Transverse colon (tissue), 4 donors: Measurements from ENCODE around the gene TNS1. TPM values are rescaled to one million over a fixed set of nuclear protein-coding genes. Genes with fewer than 3 reads are reported as not detected.
A peak's percentile ranks its signal among the peaks of the same experiment; 100 is the strongest.

Experiments used
- DNase-seq: peaks from one replicate; pipeline ENCODE4 v3.0.0-alpha.2; 2019
- H3K27ac ChIP-seq, 4 donors: fragments of 200-600 bp; sonication (generic); 2 replicates each; pipeline ENCODE4 v1.5.1; 2016 to 2018; ENCODE audit warnings: inconsistent platforms in 4 of 4
- H3K27me3 ChIP-seq: fragments of 200-600 bp; sonication (generic); 2 replicates; pipeline ENCODE4 v1.5.1; 2017; ENCODE audit warnings: inconsistent platforms
- H3K36me3 ChIP-seq, 4 donors: fragments of 200-600 bp; sonication (generic); 2 replicates each; pipeline ENCODE4 v1.5.1; 2017 to 2019; ENCODE audit warnings: inconsistent platforms in 4 of 4
- H3K4me1 ChIP-seq, 4 donors: fragments of 200-600 bp; sonication (generic); 2 replicates each; pipeline ENCODE4 v1.5.1; 2017 to 2020; ENCODE audit warnings: inconsistent platforms in 4 of 4
- H3K4me3 ChIP-seq, 4 donors: fragments of 200-600 bp; sonication (generic); 1 replicate in 1 of 4; 2 replicates in 3 of 4; pipeline versions ENCODE4 v1.5.1 to v1.6.1; 2017 to 2019; ENCODE audit warnings: inconsistent platforms in 4 of 4
- H3K9me3 ChIP-seq, 2 donors: fragments of 200-600 bp; sonication (generic); 2 replicates each; pipeline ENCODE4 v1.5.1; 2017 to 2019; ENCODE audit warnings: inconsistent platforms in 2 of 2
- EP300 ChIP-seq: sonication (generic); formaldehyde crosslinking; IDR thresholded peaks from one replicate; pipeline ENCODE4 v1.6.1; 2017; ENCODE audit warnings: antibody characterized with exemption, low read depth
- POLR2A ChIP-seq: fragments of 450-650 bp; IDR thresholded peaks from one replicate; pipeline ENCODE4 v1.6.1; 2016; ENCODE audit warnings: antibody characterized with exemption, mild to moderate bottlenecking, moderate library complexity
- POLR2AphosphoS5 ChIP-seq, 3 donors: sonication (generic); formaldehyde crosslinking; IDR thresholded peaks; one replicate each; pipeline ENCODE4 v1.6.1; 2016; ENCODE audit warnings: antibody characterized with exemption in 3 of 3
- WGBS, 2 donors: methylation state at CpG; one replicate each; pipeline ENCODE4 v1.1.5; 2018; ENCODE audit warnings: low coverage in 1 of 2; 5-methylcytosine and 5-hydroxymethylcytosine counted together
- in situ Hi-C, 4 donors: fragments of 200-750 bp; cut with MboI; loops; one replicate each; pipeline versions ENCODE4 v1.15.0 to v1.15.1; 2017; ENCODE audit warnings: low sequenced_read_pairs in 3 of 4, low pct_ligation_motif_present in 1 of 4, low pct_unique_long_range_greater_than_20kb in 1 of 4
- intact Hi-C: fragments of 100-400 bp; cut with DNase I; formaldehyde crosslinking; loops from one replicate; pipeline ENCODE4 v1.15.1; 2023; ENCODE audit warnings: low total_unique reads
- total RNA-seq, 4 donors: library from RNA; depleted of rRNA; stranded (reverse); fragments of >200 nt; gene quantifications; one replicate each; pipeline ENCODE4 v1.1.0, GENCODE V29; 2016
- TF ChIP-seq, protein P1 (sequence below), 5 experiments: fragments of 200-600 bp in 3 of 5; fragments of 450-650 bp in 2 of 5; sonication (generic) in 3 of 5; IDR thresholded peaks; 1 replicate in 2 of 5; 2 replicates in 3 of 5; pipeline ENCODE4 v1.5.1; 2016 to 2017; ENCODE audit warnings: antibody characterized with exemption in 5 of 5, inconsistent platforms in 3 of 5, mild to moderate bottlenecking in 2 of 5, moderate library complexity in 1 of 5

TNS1 gene
- total RNA-seq, 4 donors from 2014 or later: 101 to 487 (median 231) TPM

DNA sequence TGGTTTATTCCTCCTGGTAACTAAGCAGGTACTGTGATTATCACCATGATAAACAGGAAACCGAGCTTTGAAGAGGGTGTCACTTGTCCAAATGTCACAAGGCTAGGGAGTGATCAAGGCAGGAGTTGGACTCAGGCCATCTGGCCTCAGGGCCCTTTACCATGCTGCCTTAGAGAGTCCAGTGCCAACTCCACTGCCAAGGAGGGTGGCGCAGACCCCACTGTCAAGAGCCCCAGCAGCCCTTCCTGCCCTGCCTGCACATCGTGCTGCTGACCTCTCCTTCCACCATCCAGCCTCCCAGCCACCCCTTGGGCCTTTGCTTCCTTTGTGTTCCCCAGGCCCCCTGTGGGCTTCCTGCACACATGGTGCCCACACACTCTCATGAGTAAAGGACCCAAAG lies 48.3 kb downstream of the TNS1 start:
- in situ Hi-C loops (no loop called here), intact Hi-C loops (loop anchor here (5.0 kb wide), 1 partner anchor 758 kb away; the partner anchor contains the start of gene TTLL4)
- Histone ChIP-seq H3K27ac (peak overlapping the region; percentile 78 to 95 (median 86)), H3K27me3 (no peaks in the 10 kb centered on the region), H3K4me1 (peaks cover 39 to 62% (median 43%) of the 10 kb centered on the region in 4 donors), H3K4me3 (no peak overlapping the region), H3K36me3 (no peaks in the 10 kb centered on the region), H3K9me3 (no peaks in the 10 kb centered on the region)
- DNase-seq: no peak
- TF ChIP-seq, protein P1, sequence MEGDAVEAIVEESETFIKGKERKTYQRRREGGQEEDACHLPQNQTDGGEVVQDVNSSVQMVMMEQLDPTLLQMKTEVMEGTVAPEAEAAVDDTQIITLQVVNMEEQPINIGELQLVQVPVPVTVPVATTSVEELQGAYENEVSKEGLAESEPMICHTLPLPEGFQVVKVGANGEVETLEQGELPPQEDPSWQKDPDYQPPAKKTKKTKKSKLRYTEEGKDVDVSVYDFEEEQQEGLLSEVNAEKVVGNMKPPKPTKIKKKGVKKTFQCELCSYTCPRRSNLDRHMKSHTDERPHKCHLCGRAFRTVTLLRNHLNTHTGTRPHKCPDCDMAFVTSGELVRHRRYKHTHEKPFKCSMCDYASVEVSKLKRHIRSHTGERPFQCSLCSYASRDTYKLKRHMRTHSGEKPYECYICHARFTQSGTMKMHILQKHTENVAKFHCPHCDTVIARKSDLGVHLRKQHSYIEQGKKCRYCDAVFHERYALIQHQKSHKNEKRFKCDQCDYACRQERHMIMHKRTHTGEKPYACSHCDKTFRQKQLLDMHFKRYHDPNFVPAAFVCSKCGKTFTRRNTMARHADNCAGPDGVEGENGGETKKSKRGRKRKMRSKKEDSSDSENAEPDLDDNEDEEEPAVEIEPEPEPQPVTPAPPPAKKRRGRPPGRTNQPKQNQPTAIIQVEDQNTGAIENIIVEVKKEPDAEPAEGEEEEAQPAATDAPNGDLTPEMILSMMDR (IDR thresholded peaks at IDR 0.05): no peak
- WGBS, 2 donors: 20 to 67% methylated on average over 1 to 3 of the region's 3 CpGs

- intact Hi-C loops (loop anchor here (5.0 kb wide), 1 partner anchor 758 kb away; the partner anchor contains the start of gene TTLL4), in situ Hi-C loops (no loop called here)
- H3K4me3 ChIP-seq: no peak overlapping the region
- peak overlapping the region; percentile 78 to 95 (median 86) for H3K27ac ChIP-seq
- H3K36me3 ChIP-seq: no peaks in the 10 kb centered on the region
- 86% methylated on average over 9 of the region's 9 CpGs; no CpG with 5 or more reads in 1 of the 2 donors for WGBS, 2 donors
- no peak for DNase-seq
- no peaks in the 10 kb centered on the region for H3K27me3 ChIP-seq
- H3K9me3 ChIP-seq: no peaks in the 10 kb centered on the region
- TF ChIP-seq POLR2A (no peak), EP300 (no peak), POLR2AphosphoS5 (IDR thresholded peaks at IDR 0.05) (no peak)
- TF ChIP-seq, protein P1 (IDR thresholded peaks at IDR 0.05): no peak
- H3K4me1 ChIP-seq: peaks cover 39 to 65% (median 45%) of the 10 kb centered on the region in 4 donors
Observed at GRCh38 chr2:217954051-217954450, 48.7 kb downstream of the TNS1 start.

GRCh38 chr2:217953531-217953932 lies 49.3 kb downstream of the TNS1 start:
- Histone ChIP-seq H3K4me1 (peaks cover 39 to 65% (median 46%) of the 10 kb centered on the region in 4 donors), H3K9me3 (no peaks in the 10 kb centered on the region), H3K36me3 (no peaks in the 10 kb centered on the region), H3K27ac (peak overlapping the region; percentile 78 to 95 (median 86)), H3K4me3 (no peak overlapping the region), H3K27me3 (no peaks in the 10 kb centered on the region)
- TF ChIP-seq, protein P1 (IDR thresholded peaks at IDR 0.05): no peak
- TF ChIP-seq POLR2A (no peak), POLR2AphosphoS5 (IDR thresholded peaks at IDR 0.05) (no peak), EP300 (no peak)
- 72% methylated on average over 6 of the region's 6 CpGs; no CpG with 5 or more reads in 1 of the 2 donors for WGBS, 2 donors
- DNase-seq: no peak
- in situ Hi-C loops (no loop called here), intact Hi-C loops (loop anchor here (5.0 kb wide), 1 partner anchor 759 kb away; the partner anchor contains the start of gene TTLL4)

GRCh38 chr2:217953011-217953481 lies 49.7 kb downstream of the TNS1 start:
- H3K4me1 ChIP-seq: peaks cover 39 to 65% (median 46%) of the 10 kb centered on the region in 4 donors
- no peak overlapping the region for H3K4me3 ChIP-seq
- peak overlapping the region; percentile 78 to 95 (median 86) for H3K27ac ChIP-seq
- intact Hi-C loops: loop anchor here (5.0 kb wide), 1 partner anchor 759 kb away; the partner anchor contains the start of gene TTLL4
- no peaks in the 10 kb centered on the region for H3K27me3 ChIP-seq
- no peaks in the 10 kb centered on the region for H3K36me3 ChIP-seq
- no peak for DNase-seq
- TF ChIP-seq POLR2AphosphoS5 (IDR thresholded peaks at IDR 0.05): peak in 1 of 3 donors; percentile 39
- TF ChIP-seq, protein P1 (IDR thresholded peaks at IDR 0.05): no peak
- no peak for TF ChIP-seq EP300
- no peak for TF ChIP-seq POLR2A
- WGBS, 2 donors: 58 to 80% methylated on average over 1 to 7 of the region's 7 CpGs
- H3K9me3 ChIP-seq: no peaks in the 10 kb centered on the region
- in situ Hi-C loops: no loop called here
